Activated gamma-delta T cell (primary cell): ENCODE measurements around the gene CEACAM19.
"Not testable (repeated sequence)": the region's sequence is repeated elsewhere in the genome, so short reads cannot be mapped to it uniquely, and the experiment has no call there.

Experiments
- DNase-seq: peaks from one replicate; lab custom pipeline; 2025; lab: John Stamatoyannopoulos, UW

Gene CEACAM19

GRCh38 chr19:44700547-44700946, 29.3 kb downstream of the CEACAM19 start:
- DNase-seq: no peak

DNA sequence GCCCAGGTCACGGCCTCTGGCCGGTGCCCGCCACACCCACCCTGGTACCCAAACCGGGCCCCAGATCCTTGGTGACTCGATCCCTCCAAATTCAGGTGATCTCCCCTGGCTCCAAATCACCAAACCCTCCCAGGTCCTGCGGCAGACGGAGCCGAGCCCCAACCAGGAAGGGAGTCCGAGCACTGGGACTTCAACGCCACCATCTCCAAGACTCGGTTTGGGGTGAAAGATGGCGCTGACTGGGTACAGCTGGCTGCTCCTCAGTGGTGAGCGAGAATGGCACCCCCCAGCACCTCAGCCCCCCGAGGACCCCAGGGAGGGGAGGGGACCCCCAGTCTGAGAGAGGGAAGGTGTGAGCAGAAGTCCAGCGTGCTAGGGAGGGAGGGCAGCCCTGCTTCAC, 29.9 kb downstream of the CEACAM19 start:
- no peak for DNase-seq

DNA sequence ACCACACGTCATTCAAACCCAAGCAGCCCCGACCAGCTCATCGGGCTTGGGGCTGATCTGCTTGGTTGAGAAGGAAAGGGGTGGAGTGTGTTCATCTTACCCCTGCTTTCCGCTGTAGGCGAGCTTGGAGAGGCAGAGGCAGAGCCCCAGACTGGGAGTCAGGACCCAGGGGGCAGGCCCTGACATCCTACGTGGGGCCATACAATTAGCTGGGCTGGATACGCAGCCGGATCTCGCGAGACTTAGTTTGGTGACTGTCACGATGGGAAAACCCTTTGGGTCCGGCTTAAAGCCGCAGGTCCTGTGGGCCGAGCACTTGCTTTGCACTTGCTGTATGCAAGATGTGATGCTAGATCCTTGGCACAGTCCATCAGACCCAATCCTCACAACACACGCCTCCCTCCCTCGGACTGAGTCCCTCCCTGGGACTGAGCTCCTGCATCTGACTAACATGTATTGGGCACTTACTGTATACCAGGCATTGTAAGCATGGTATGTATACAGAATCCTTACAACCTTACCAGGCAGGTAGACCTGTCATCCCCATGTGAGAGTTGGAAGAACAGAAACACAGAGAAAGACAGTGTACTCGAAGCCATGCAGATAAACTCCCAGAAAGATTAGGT, 31.4 kb downstream of the CEACAM19 start:
- DNase-seq: no peak

DNA sequence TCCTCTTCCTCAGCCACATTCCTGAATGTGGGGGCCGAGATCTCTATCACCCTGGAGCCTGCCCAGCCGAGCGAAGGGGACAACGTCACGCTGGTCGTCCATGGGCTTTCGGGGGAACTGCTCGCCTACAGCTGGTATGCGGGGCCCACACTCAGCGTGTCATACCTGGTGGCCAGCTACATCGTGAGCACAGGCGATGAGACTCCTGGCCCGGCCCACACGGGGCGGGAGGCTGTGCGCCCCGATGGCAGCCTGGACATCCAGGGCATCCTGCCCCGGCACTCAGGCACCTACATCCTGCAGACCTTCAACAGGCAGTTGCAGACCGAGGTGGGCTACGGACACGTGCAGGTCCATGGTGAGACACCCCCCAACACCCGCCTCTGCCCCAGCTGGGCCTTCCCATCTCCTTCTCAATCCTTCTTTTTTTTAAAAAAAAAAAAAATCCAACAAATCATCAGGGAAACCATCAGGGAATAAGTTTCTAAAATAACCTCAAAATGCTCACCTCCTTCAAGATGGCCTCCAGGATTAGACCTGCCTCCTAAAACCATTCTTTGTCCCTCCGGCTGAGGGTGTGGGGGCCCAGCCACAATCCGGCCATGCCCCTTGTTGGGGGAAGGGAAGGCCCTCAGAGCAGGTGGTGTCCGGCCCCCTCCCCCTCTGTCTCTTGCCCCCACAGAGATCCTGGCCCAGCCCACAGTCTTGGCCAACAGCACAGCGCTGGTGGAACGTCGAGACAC, 32.2 kb downstream of the CEACAM19 start:
- no peak for DNase-seq

DNA sequence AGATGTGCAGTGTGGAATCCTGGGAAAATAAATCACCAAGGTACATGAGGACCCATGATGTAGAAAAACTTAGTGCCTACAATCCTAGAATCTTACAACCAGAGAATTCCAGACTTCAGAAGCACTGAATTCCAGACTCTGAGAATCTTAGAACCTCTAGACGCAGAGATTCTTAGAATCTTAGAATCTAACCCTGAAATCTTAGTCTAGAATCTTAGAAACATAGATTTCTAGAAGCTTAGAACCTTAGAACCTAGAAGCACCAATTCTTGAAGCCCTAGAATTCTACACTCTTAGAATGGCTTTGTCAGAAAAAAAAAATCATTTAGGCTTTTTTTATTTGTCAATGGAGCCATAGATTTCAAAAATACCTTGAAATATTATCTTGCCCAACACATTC, 33.7 kb downstream of the CEACAM19 start:
- no peak for DNase-seq

- DNase-seq: no peak
Measured at GRCh38 chr19:44705502-44706010, 34.3 kb downstream of the CEACAM19 start.

GRCh38 chr19:44706506-44707236, 35.4 kb downstream of the CEACAM19 start:
- no peak for DNase-seq

DNA sequence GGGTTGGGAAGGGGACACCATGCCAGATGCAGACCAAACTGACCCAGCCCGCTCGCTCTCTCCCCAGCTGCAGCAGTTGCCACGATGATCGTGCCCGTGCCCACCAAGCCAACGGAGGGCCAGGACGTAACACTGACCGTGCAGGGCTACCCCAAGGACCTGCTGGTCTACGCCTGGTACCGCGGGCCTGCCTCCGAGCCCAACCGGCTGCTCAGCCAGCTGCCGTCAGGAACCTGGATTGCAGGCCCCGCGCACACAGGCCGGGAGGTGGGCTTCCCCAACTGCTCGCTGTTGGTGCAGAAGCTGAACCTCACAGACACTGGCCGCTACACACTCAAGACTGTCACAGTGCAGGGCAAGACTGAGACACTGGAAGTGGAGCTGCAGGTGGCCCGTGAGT, 36.5 kb downstream of the CEACAM19 start:
- DNase-seq: no peak

- DNase-seq: no peak
Measured at GRCh38 chr19:44708940-44709339, 37.7 kb downstream of the CEACAM19 start.

- DNase-seq: not testable (repeated sequence)
Measured at GRCh38 chr19:44709434-44710266, 38.4 kb downstream of the CEACAM19 start.

- no peak for DNase-seq
Measured at GRCh38 chr19:44710483-44710882, 39.2 kb downstream of the CEACAM19 start.

- no peak for DNase-seq
Measured at GRCh38 chr19:44712864-44713515, 41.7 kb downstream of the CEACAM19 start.

GRCh38 chr19:44714597-44715169, 43.4 kb downstream of the CEACAM19 start:
- DNase-seq: no peak

DNA sequence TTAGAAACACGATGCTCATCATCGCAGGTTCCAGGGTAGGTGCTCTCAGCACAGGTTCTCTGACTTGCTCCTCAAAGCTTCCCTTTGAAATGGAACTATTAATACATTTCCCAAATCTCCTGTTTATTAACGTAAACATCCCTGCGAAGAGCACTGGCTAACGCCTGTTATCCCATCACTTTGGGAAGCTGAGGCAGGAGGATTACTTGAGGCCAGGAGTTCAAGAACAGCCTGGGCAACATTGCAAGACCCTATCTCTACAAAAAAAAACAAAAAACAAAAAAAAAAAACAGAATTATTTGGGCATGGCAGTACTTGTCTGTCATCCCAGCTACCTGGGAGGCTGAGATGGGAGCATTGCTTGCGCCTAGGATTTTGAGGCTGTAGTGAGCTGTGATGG, 46.3 kb downstream of the CEACAM19 start:
- no peak for DNase-seq

DNA sequence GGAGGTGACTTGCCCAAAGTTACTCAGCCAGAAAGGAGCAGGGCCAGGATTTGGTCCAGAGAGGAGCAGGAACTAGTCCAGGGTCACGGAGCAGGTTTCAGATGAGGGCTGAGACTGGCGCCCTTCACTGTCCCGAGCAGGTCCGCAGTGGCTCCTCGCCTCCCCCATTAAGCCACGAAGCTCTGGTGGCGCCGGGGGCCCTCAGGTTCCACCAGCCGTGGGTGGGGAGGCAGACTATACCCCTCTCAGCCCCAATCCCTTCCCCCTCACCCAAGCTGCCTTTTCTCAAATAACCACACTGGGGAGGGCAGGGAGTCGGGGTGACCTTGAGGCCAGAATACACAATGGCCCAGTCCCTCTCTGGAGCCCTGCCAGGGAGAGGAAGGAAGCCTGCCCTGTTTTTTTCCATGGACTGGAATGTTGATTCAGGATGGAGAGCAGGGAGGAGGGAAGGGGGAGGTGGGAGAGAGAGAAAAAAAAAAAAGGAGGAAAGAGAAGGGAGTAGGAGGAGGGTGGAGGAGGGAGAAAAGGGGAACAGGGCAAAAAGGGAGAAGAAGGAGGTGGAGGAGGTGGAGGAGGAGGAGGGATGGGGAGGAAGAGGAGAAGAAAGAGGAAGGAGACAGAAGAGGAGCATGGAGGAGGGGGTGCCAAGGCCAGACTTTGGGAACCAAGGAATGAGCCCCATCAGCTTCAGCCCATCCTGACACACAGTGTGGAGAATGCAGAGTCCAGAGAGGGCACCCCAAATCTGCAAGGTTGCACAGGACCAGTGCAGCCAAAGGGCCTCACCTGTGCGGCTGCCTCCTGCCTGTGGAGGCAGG, 47.4 kb downstream of the CEACAM19 start:
- DNase-seq: no peak

DNA sequence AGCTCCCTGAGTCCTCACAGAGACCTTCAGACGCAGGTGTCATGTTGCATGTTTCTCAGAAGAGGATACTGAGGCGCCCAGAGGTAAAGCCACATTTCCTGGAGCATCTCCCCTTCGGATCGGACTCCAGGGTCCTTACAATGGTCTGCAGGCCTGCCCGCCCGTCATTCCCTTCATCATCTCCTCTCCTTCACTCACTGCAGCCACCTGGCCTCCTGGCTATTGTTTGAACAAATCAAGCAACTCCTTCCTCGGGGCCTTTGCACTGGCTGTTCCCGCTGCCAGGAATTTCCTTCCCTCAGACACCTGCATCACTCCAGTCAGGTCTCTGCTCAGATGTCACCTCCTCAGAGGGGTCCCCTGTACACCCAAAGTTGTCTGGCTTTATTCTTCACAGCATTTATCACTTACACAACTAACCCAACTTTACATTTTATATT, 48.0 kb downstream of the CEACAM19 start:
- DNase-seq: no peak

GRCh38 chr19:44720396-44720795, 49.1 kb downstream of the CEACAM19 start:
- DNase-seq: not testable (repeated sequence)

DNA sequence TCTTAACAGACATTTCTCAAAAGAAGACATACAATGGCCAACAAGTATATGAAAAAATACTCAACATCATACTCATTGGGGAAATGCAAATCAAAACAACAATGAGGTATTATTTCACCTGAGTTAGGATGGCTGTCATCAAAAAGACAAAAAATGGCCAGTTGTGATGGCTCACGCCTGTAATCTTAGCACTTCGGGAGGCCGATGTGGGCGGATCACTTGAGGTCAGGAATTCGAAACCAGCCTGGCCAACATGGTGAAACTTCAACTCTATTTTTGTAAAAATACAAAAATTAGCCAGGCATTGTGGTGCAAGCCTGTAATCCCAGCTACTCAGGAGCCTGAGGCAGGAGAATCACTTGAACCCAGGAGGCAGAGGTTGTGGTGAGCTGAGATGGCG, 49.7 kb downstream of the CEACAM19 start:
- no peak for DNase-seq

- not testable (repeated sequence) for DNase-seq
Measured at GRCh38 chr19:44721369-44721768, 50.1 kb downstream of the CEACAM19 start.
